ENCODE data around the gene TMEM187.

- TF ChIP-seq CTCF (conservative IDR thresholded peaks at IDR 0.05; ENCODE audit: low read length): no peak
- TF ChIP-seq EZH2phosphoT487 (IDR thresholded peaks at IDR 0.05; ENCODE audit: borderline replicate concordance, low read depth, low read length): no peak
Observed at GRCh38 chrX:154024271-154024670, 51.7 kb downstream of the TMEM187 start.
